ENCODE measurements around the gene IL13RA1.

IL13RA1 gene

DNA sequence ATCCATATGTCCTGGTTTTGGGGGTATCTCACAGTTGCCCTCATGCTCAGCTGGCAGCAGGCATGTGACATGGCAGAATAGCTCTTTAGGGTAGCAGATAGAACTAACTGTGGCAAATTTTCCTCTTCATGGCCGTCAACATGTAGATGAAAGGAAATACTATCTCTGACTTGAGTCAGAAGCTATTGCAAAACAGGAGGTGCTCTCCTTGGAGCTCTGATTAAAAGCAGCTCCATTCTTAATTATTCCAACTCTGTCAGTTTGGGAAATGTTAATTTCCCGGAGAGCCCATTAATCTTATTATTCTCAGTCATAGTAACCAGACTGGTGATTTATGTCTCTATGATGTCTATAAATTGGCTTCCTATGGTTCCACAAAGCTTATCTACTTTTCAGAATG lies 18.2 kb downstream of the IL13RA1 start:
- CTCF ChIA-PET = interaction anchor here (0.6 to 0.8 kb wide), 2 partner anchors 40 to 62 kb away, joined by 3 to 5 read pairs; no protein-coding TSS in a partner anchor
- no peak overlapping the region for H3K27ac ChIP-seq (ENCODE audit: extremely low read depth, low read depth, low read length)

GRCh38 chrX:118751950-118752783 lies 24.8 kb downstream of the IL13RA1 start:
- peaks cover 4 to 14% of the 10 kb centered on the region in 2 experiments; a peak in 1 of 3 replicates for H3K36me3 ChIP-seq (ENCODE audit: control insufficient read depth in 2 of 2, insufficient read depth in 1 of 2, low read length in 2 of 2)
- no peaks in the 10 kb centered on the region for H3K9me3 ChIP-seq (ENCODE audit: control insufficient read depth, insufficient read depth, low read depth, low read length)
- H3K27ac ChIP-seq (ENCODE audit: extremely low read depth, low read depth, low read length) = no peak overlapping the region
- H3K4me3 ChIP-seq (ENCODE audit: low read depth, low read length) = no peak overlapping the region
- ChIA-PET CTCF (interaction anchor here (1.1 kb wide), 1 partner anchor 14 kb away, joined by 5 read pairs; no protein-coding TSS in a partner anchor), POLR2A (no interaction called here)
- no peaks in the 10 kb centered on the region for H3K4me1 ChIP-seq (ENCODE audit: control insufficient read depth, insufficient read depth, low read length)
- no peak for TF ChIP-seq ZNF341 (tag by site-specific recombination; IDR thresholded peaks at IDR 0.05; ENCODE audit: low read depth)
- TF ChIP-seq, protein P1, sequence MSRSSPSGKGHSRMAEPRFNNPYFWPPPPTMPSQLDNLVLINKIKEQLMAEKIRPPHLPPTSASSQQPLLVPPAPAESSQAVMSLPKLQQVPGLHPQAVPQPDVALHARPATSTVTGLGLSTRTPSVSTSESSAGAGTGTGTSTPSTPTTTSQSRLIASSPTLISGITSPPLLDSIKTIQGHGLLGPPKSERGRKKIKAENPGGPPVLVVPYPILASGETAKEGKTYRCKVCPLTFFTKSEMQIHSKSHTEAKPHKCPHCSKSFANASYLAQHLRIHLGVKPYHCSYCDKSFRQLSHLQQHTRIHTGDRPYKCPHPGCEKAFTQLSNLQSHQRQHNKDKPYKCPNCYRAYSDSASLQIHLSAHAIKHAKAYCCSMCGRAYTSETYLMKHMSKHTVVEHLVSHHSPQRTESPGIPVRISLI (tag by site-specific recombination; IDR thresholded peaks at IDR 0.05) = no peak
- TF ChIP-seq ZSCAN16 (tag by site-specific recombination; IDR thresholded peaks at IDR 0.05) = no peak
- no peak for TF ChIP-seq ZNF121 (tag by site-specific recombination; IDR thresholded peaks at IDR 0.05)
- TF ChIP-seq ZNF354C (tag by site-specific recombination; IDR thresholded peaks at IDR 0.05; ENCODE audit: borderline replicate concordance, low read depth) = no peak
- TF ChIP-seq HOXC10 (CRISPR knock-in tag; IDR thresholded peaks at IDR 0.05) = no peak
- TF ChIP-seq ZNF274 (IDR thresholded peaks at IDR 0.05; ENCODE audit: low read length) = no peak
- no peak for TF ChIP-seq ZNF274 (tag by site-specific recombination; IDR thresholded peaks at IDR 0.05; ENCODE audit: borderline replicate concordance)
- TF ChIP-seq ZNF558 (tag by site-specific recombination; IDR thresholded peaks at IDR 0.05) = no peak
- TF ChIP-seq MEIS1 (CRISPR knock-in tag; IDR thresholded peaks at IDR 0.05; ENCODE audit: borderline replicate concordance) = no peak
- TF ChIP-seq ZNF521 (tag by site-specific recombination; IDR thresholded peaks at IDR 0.05) = no peak
- no peak for TF ChIP-seq ZNF501 (tag by site-specific recombination; IDR thresholded peaks at IDR 0.05)
- TF ChIP-seq, protein P2, sequence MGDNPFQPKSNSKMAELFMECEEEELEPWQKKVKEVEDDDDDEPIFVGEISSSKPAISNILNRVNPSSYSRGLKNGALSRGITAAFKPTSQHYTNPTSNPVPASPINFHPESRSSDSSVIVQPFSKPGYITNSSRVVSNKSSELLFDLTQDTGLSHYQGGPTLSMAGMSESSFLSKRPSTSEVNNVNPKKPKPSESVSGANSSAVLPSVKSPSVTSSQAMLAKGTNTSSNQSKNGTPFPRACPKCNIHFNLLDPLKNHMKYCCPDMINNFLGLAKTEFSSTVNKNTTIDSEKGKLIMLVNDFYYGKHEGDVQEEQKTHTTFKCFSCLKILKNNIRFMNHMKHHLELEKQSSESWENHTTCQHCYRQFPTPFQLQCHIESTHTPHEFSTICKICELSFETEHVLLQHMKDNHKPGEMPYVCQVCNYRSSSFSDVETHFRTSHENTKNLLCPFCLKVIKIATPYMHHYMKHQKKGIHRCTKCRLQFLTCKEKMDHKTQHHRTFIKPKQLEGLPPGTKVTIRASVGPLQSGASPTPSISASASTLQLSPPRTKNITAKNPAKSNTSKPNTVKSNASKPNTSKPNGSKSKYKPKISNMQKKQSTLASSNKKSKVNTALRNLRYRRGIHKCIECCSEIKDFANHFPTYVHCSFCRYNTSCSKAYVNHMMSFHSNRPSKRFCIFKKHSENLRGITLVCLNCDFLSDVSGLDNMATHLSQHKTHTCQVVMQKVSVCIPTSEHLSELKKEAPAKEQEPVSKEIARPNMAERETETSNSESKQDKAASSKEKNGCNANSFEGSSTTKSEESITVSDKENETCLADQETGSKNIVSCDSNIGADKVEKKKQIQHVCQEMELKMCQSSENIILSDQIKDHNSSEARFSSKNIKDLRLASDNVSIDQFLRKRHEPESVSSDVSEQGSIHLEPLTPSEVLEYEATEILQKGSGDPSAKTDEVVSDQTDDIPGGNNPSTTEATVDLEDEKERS (tag by site-specific recombination; IDR thresholded peaks at IDR 0.05) = no peak
- TF ChIP-seq ZSCAN30 (tag by site-specific recombination; IDR thresholded peaks at IDR 0.05) = no peak
- TF ChIP-seq ZNF513 (tag by site-specific recombination; IDR thresholded peaks at IDR 0.05) = no peak
- TF ChIP-seq GFI1B (tag by site-specific recombination; IDR thresholded peaks at IDR 0.05) = no peak
- TF ChIP-seq ZNF529 (tag by site-specific recombination; IDR thresholded peaks at IDR 0.05; ENCODE audit: insufficient replicate concordance) = no peak
- no peak for TF ChIP-seq ZNF629 (tag by site-specific recombination; IDR thresholded peaks at IDR 0.05)
- no peak for TF ChIP-seq SETDB1 (IDR thresholded peaks at IDR 0.05; ENCODE audit: insufficient read length, low read length)
- TF ChIP-seq MYNN (tag by site-specific recombination; IDR thresholded peaks at IDR 0.05; ENCODE audit: borderline replicate concordance) = no peak
- TF ChIP-seq WT1 (tag by site-specific recombination; IDR thresholded peaks at IDR 0.05) = no peak

More for the DNA sequence above, 18.2 kb downstream of the IL13RA1 start:
- peak; percentile 28; the same call in 1 of the 2 replicates for TF ChIP-seq PRDM6 (tag by site-specific recombination; IDR thresholded peaks at IDR 0.05)
- TF ChIP-seq ZNF394 (tag by site-specific recombination; IDR thresholded peaks at IDR 0.05; ENCODE audit: borderline replicate concordance) = no peak
- no peak for TF ChIP-seq ZNF266 (tag by site-specific recombination; IDR thresholded peaks at IDR 0.05; ENCODE audit: low read depth)
- no peak for TF ChIP-seq ZNF23 (tag by site-specific recombination; IDR thresholded peaks at IDR 0.05; ENCODE audit: borderline replicate concordance)
- TF ChIP-seq GFI1B (tag by site-specific recombination; IDR thresholded peaks at IDR 0.05) = no peak
- POLR2A ChIA-PET = no interaction called here
- Histone ChIP-seq H3K4me3 (ENCODE audit: low read depth, low read length) (no peak overlapping the region), H3K4me1 (ENCODE audit: control insufficient read depth, insufficient read depth, low read length) (0 out of 2 replicates have a peak, but pooled peaks cover 2% of the 10 kb centered on the region), H3K36me3 (ENCODE audit: control insufficient read depth in 2 of 2, insufficient read depth in 1 of 2, low read length in 2 of 2) (peaks cover 4 to 8% of the 10 kb centered on the region in 2 experiments; a peak in 2 of 3 replicates), H3K9me3 (ENCODE audit: control insufficient read depth, insufficient read depth, low read depth, low read length) (no peaks in the 10 kb centered on the region)

All from HEK293 (cell line).